NCI-H1436 (cell line): ENCODE data around the gene ZNF438.

ENCODE experiments used
- DNase-seq: peaks from one replicate; lab custom pipeline; 2025; lab: John Stamatoyannopoulos, UW

ZNF438 gene

GRCh38 chr10:31011017-31011664 lies 20.5 kb downstream of the ZNF438 start:
- no peak for DNase-seq

GRCh38 chr10:31010062-31010461 lies 21.6 kb downstream of the ZNF438 start:
- no peak for DNase-seq

GRCh38 chr10:31005895-31006294 lies 25.8 kb downstream of the ZNF438 start:
- DNase-seq = no peak

GRCh38 chr10:31004611-31005193 lies 27.0 kb downstream of the ZNF438 start:
- no peak for DNase-seq

GRCh38 chr10:31001740-31002139 lies 29.9 kb downstream of the ZNF438 start:
- no peak for DNase-seq

- DNase-seq = no peak
Measured at GRCh38 chr10:31000867-31001266, 30.8 kb downstream of the ZNF438 start.

- no peak for DNase-seq
Measured at GRCh38 chr10:31000071-31000782, 31.4 kb downstream of the ZNF438 start.

GRCh38 chr10:30999070-30999712 lies 32.5 kb downstream of the ZNF438 start:
- no peak for DNase-seq

- DNase-seq = no peak
Measured at GRCh38 chr10:30997536-30998235, 34.0 kb downstream of the ZNF438 start.

- no peak for DNase-seq
Measured at GRCh38 chr10:30996481-30997005, 35.1 kb downstream of the ZNF438 start.

- no peak for DNase-seq
Measured at GRCh38 chr10:30995081-30995770, 36.4 kb downstream of the ZNF438 start.

GRCh38 chr10:30993155-30993554 lies 38.5 kb downstream of the ZNF438 start:
- DNase-seq = no peak

- no peak for DNase-seq
Measured at GRCh38 chr10:30992681-30993080, 39.0 kb downstream of the ZNF438 start.

GRCh38 chr10:30991647-30992011 lies 40.0 kb downstream of the ZNF438 start:
- DNase-seq = no peak

GRCh38 chr10:30990971-30991646 lies 40.6 kb downstream of the ZNF438 start:
- no peak for DNase-seq

- no peak for DNase-seq
Measured at GRCh38 chr10:30990351-30990750, 41.3 kb downstream of the ZNF438 start.

- no peak for DNase-seq
Measured at GRCh38 chr10:30988831-30989435, 42.7 kb downstream of the ZNF438 start.

- no peak for DNase-seq
Measured at GRCh38 chr10:30987463-30987862, 44.2 kb downstream of the ZNF438 start.

- no peak for DNase-seq
Measured at GRCh38 chr10:30986053-30986555, 45.6 kb downstream of the ZNF438 start.

GRCh38 chr10:30985512-30985911 lies 46.2 kb downstream of the ZNF438 start:
- no peak for DNase-seq
